ENCODE results near the gene TRIM25. TPM values are rescaled to one million over a fixed set of nuclear protein-coding genes. Genes with fewer than 3 reads are reported as not detected.

The TRIM25 gene
- total RNA-seq, 1 donor from 2014 or later: 44.3 TPM

DNA sequence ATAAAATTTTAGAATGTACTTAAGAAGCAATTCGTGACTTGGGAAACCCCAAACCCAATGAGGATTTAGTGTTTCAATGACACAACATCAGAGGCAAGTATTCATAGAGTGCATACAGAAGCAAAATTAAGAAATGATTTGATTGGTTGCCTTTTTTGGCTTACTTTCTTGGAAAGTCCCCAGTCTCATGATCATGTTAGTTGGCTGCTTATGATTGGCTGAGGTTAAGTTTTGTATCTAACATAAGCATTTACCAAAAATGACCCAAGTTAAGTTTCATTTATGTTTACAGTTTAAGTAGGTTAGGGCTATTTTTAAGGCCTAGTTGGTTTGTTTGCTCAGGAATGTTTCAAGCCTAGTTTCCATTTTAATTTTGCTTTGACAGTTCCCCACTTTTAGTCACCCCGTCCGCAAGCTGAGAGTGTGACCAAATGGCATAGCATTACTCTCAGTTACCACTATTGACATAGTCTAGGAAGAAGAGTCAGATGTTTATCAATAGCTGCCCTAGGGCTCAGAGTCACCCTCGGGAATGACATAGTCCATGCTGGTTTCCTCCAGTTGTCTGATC, 43.7 kb downstream of the TRIM25 start:
- H3K27ac Mint-ChIP-seq: no peak overlapping the region
- no peak for DNase-seq (ENCODE audit: low spot score in 2 of 2, unreplicated experiment in 2 of 2)
- no peak for TF ChIP-seq CTCF (IDR thresholded peaks at IDR 0.05; ENCODE audit: unreplicated experiment)
- H3K9me3 Mint-ChIP-seq: no peaks in the 10 kb centered on the region
- H3K27me3 Mint-ChIP-seq (ENCODE audit: low read depth): no peaks in the 10 kb centered on the region
- no peaks in the 10 kb centered on the region for H3K36me3 Mint-ChIP-seq
- H3K4me1 Mint-ChIP-seq: peaks cover 5% of the 10 kb centered on the region
- H3K4me3 Mint-ChIP-seq: no peak overlapping the region

GRCh38 chr17:56868716-56869115, 45.1 kb downstream of the TRIM25 start:
- H3K4me1 Mint-ChIP-seq: peaks cover 5% of the 10 kb centered on the region
- H3K9me3 Mint-ChIP-seq: no peaks in the 10 kb centered on the region
- no peaks in the 10 kb centered on the region for H3K36me3 Mint-ChIP-seq
- H3K27me3 Mint-ChIP-seq (ENCODE audit: low read depth): no peaks in the 10 kb centered on the region
- no peak for DNase-seq (ENCODE audit: low spot score in 2 of 2, unreplicated experiment in 2 of 2)
- H3K4me3 Mint-ChIP-seq: no peak overlapping the region
- no peak for TF ChIP-seq CTCF (IDR thresholded peaks at IDR 0.05; ENCODE audit: unreplicated experiment)
- H3K27ac Mint-ChIP-seq: no peak overlapping the region

- Mint-ChIP-seq H3K4me1 (peaks cover 5% of the 10 kb centered on the region), H3K27me3 (ENCODE audit: low read depth) (no peaks in the 10 kb centered on the region), H3K4me3 (no peak overlapping the region), H3K9me3 (no peaks in the 10 kb centered on the region), H3K27ac (no peak overlapping the region), H3K36me3 (no peaks in the 10 kb centered on the region)
- no peak for TF ChIP-seq CTCF (IDR thresholded peaks at IDR 0.05; ENCODE audit: unreplicated experiment)
- no peak for DNase-seq (ENCODE audit: low spot score in 2 of 2, unreplicated experiment in 2 of 2)
These were observed 45.9 kb downstream of the TRIM25 start for GRCh38 chr17:56867948-56868376.

GRCh38 chr17:56866496-56866895, 47.4 kb downstream of the TRIM25 start:
- no peak overlapping the region for H3K4me3 Mint-ChIP-seq
- no peaks in the 10 kb centered on the region for H3K9me3 Mint-ChIP-seq
- peaks cover 5% of the 10 kb centered on the region for H3K36me3 Mint-ChIP-seq
- no peak for DNase-seq (ENCODE audit: low spot score in 2 of 2, unreplicated experiment in 2 of 2)
- no peak for TF ChIP-seq CTCF (IDR thresholded peaks at IDR 0.05; ENCODE audit: unreplicated experiment)
- H3K27ac Mint-ChIP-seq: no peak overlapping the region
- H3K4me1 Mint-ChIP-seq: peaks cover 5% of the 10 kb centered on the region
- no peaks in the 10 kb centered on the region for H3K27me3 Mint-ChIP-seq (ENCODE audit: low read depth)

DNA sequence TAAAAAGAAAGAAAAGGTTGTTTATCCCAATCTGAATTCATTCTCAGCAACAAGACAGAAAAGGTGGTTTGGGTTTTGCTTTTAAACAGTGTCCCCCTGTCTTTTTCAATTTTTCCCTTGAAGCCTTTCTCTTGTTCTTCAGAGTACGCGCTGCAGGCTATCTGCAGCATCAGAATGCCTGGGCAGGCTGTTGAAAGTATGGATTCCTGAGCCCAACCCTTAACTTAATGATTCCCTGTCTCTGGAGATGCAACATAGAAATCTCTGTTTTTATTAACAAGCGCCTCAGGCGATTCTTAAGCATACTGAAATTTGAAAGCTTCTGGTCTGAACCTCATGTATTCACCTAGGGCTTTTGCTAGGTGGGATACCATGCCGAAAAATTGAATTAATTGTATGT, 47.8 kb downstream of the TRIM25 start:
- no peak overlapping the region for H3K4me3 Mint-ChIP-seq
- H3K36me3 Mint-ChIP-seq: peaks cover 5% of the 10 kb centered on the region
- DNase-seq (ENCODE audit: low spot score in 2 of 2, unreplicated experiment in 2 of 2): no peak
- no peak for TF ChIP-seq CTCF (IDR thresholded peaks at IDR 0.05; ENCODE audit: unreplicated experiment)
- H3K27ac Mint-ChIP-seq: no peak overlapping the region
- peaks cover 5% of the 10 kb centered on the region for H3K4me1 Mint-ChIP-seq
- H3K27me3 Mint-ChIP-seq (ENCODE audit: low read depth): no peaks in the 10 kb centered on the region
- H3K9me3 Mint-ChIP-seq: no peaks in the 10 kb centered on the region

DNA sequence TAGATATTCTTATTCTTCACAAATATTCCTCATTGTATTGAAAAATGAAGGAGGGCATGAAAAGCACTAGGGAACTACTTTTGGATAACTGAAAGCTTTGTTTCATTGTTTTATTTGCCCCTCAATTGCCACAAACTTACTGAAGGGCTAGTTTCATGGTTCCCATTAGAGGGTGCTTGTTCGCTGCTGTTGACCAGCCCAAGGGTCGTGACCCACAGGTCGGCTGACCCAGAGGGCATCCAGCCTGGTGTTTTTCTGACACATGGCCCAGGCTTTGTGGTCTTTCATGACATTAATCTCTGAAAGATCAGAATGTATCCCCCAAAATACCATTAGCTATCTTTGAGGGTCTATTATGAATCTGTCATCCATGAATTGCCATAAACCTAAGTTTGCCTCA, 49.9 kb downstream of the TRIM25 start:
- H3K27me3 Mint-ChIP-seq (ENCODE audit: low read depth): no peaks in the 10 kb centered on the region
- H3K9me3 Mint-ChIP-seq: no peaks in the 10 kb centered on the region
- peaks cover 5% of the 10 kb centered on the region for H3K4me1 Mint-ChIP-seq
- no peak for TF ChIP-seq CTCF (IDR thresholded peaks at IDR 0.05; ENCODE audit: unreplicated experiment)
- H3K4me3 Mint-ChIP-seq: no peak overlapping the region
- H3K36me3 Mint-ChIP-seq: peaks cover 7% of the 10 kb centered on the region
- H3K27ac Mint-ChIP-seq: no peak overlapping the region
- no peak for DNase-seq (ENCODE audit: low spot score in 2 of 2, unreplicated experiment in 2 of 2)

Data from mesothelial cell of epicardium (in vitro differentiated cells).